ENCODE measurements around the gene CCDC102B. TPM values are rescaled to one million over a fixed set of nuclear protein-coding genes. Genes with fewer than 3 reads are reported as not detected.

CCDC102B gene
- total and polyA plus RNA-seq, 2 of the 8 experiments (the other 6 are each of a cell fraction or from before 2014, with no cell fraction given) = 0.80 to 1.1 TPM

GRCh38 chr18:68874361-68874760 lies 76.5 kb downstream of the CCDC102B start (continued):
- no peak for TF ChIP-seq PHF8 (conservative IDR thresholded peaks at IDR 0.05; ENCODE audit: low read depth, low read length)
- TF ChIP-seq TAF1 (IDR thresholded peaks at IDR 0.05; ENCODE audit: low read depth, low read length) = no peak
- no peak for TF ChIP-seq SP2 (IDR thresholded peaks at IDR 0.05; ENCODE audit: low read length)
- TF ChIP-seq CHD2 (IDR thresholded peaks at IDR 0.05; ENCODE audit: low read length) = no peak
- no peak for TF ChIP-seq CHD7 (IDR thresholded peaks at IDR 0.05; ENCODE audit: insufficient replicate concordance, low read length)
- no peak for TF ChIP-seq MAX (IDR thresholded peaks at IDR 0.05)
- TF ChIP-seq ASH2L (IDR thresholded peaks at IDR 0.05; ENCODE audit: low read length) = no peak
- TF ChIP-seq TCF12 (IDR thresholded peaks at IDR 0.05; ENCODE audit: low read depth, low read length) = no peak
